GM12873 (cell line): Measurements from ENCODE around the gene NDUFAB1.

Experiments
- TF ChIP-seq, protein P1 (sequence below): IDR thresholded peaks from 2 replicates; pipeline ENCODE4 v1.5.1; 2012; ENCODE audit warnings: low read depth, mild to moderate bottlenecking, moderate library complexity, low read length, control low read depth; ENCODE audit not compliant: insufficient read depth; ENCODE audit errors: missing control alignments

The NDUFAB1 gene

DNA sequence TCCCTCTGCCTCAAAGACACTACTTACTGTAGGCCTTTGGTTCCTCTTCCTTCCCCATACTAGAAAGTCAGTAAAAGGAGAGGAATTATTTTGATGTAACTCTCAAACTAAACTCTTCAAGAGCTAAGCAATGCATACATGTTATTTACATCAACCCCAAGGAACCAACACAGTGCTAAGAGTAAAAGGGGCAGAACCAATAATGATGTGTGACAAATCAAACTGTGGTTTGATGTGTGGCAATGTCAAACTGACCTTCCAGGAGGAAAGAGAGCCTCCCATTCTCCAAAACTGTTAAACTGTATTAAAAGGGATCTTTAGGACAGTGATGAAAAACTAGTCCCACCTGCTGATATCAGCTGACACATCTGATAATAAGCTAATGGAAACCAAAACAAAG, 15.7 kb downstream of the NDUFAB1 start:
- TF ChIP-seq, protein P1, sequence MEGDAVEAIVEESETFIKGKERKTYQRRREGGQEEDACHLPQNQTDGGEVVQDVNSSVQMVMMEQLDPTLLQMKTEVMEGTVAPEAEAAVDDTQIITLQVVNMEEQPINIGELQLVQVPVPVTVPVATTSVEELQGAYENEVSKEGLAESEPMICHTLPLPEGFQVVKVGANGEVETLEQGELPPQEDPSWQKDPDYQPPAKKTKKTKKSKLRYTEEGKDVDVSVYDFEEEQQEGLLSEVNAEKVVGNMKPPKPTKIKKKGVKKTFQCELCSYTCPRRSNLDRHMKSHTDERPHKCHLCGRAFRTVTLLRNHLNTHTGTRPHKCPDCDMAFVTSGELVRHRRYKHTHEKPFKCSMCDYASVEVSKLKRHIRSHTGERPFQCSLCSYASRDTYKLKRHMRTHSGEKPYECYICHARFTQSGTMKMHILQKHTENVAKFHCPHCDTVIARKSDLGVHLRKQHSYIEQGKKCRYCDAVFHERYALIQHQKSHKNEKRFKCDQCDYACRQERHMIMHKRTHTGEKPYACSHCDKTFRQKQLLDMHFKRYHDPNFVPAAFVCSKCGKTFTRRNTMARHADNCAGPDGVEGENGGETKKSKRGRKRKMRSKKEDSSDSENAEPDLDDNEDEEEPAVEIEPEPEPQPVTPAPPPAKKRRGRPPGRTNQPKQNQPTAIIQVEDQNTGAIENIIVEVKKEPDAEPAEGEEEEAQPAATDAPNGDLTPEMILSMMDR = no peak

DNA sequence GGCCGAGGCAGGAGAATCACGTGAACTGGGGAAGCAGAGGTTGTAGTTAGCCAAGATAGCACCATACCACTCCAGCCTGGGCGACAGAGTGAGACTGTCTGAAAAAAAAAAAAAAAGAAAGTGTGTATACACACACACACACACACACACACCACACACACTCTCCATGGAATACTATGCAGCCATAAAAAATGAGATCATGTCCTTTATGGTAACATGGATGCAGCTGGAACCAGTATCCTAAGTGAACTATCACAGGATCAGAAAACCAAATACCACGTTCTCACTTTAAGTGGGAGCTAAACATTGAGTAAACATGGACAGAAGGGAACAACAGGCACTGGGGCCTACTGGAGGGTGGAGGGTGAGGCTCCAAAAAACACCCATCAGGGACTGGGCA, 16.7 kb downstream of the NDUFAB1 start:
- TF ChIP-seq, protein P1 = no peak

DNA sequence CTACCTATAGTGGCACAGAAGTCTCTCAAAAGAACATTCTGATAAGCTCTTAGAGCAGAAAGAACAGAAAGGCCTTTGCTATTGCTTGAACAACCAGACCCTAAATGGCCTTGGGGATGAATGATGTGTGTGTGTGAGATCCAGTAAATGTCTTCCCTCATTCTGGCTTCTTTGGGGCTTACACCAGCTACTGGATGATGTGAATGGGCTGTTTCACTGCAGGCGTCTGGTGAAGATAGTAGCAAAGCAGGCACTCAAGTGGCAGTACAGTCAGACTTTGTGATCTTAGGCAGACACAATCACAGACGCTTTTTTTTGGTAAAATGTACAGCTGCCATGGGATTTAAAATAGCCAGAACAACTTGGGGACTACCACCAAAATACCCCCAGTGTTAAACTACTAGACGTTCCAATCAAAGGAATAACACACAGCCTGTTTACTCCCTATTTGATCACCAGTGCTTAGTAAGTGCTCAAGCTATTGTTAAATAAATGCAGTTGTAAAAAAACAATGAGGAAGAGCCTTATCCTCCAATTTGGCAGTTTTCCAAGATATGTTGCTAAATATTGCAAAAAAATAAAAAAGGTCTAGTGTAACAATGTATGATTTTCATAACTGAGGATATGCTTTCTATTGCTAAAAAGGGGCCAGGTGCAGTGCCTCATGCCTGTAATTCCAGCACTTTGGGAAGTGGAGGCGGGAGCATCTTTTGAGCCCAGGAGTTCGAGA, 17.9 kb downstream of the NDUFAB1 start:
- TF ChIP-seq, protein P1 = no peak

DNA sequence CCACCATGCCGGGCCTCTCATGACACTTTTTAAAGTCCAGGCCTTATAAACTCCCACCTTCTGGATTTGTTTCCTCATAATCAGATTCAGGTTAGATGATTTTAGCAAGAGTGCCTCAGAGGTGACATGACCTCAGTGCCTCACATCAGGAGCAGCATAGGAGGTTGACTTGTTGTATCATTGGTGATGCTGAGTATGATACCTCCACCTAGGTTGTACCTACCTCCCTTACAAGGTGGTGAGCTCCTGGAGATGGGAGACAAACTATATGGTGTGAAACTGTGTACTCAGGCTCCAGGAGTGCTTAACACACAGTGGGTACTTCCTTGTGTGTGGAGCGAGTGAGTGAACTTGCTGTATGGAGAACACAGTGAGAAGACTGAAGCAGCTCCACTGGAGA, 18.6 kb downstream of the NDUFAB1 start:
- TF ChIP-seq, protein P1 = no peak

DNA sequence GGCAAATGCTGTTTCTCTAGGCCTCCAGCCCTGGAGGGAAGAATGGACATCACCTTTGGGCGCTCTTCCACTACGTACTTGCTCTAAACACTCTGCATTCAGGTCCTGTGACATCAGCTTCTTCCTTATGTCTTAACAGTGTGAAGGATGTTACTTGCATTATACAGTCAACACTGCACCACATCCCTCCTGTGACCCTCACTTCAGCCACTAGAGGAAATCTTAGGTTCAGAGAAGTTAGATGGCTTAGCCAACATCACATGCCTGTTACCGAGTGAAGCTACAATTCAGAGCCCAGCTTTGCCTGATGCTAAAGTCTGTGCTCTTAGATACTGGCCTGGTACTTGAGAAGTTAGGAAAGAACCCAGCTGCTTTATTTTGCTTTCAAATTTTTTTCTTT, 20.3 kb downstream of the NDUFAB1 start:
- TF ChIP-seq, protein P1 = no peak

DNA sequence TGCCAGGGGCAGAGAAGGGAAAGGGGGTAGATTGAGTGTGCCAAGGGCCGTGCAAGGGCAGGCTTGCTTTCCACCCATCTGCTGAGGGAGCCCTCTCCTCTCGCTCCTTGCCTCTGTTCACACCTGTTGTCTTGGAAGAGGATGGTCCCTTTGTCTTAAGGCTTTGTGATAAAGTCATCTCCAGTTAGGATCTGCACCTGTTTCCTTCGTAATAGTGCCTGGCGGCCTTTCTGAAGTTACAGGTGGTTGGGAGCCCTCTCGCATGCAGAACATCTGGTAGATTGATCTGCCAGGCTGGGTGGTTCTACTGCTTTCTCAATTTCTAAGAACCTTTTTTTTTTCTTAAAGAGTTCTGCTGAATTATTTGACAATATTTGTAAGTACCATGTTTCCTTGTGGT, 22.3 kb downstream of the NDUFAB1 start:
- TF ChIP-seq, protein P1 = no peak

DNA sequence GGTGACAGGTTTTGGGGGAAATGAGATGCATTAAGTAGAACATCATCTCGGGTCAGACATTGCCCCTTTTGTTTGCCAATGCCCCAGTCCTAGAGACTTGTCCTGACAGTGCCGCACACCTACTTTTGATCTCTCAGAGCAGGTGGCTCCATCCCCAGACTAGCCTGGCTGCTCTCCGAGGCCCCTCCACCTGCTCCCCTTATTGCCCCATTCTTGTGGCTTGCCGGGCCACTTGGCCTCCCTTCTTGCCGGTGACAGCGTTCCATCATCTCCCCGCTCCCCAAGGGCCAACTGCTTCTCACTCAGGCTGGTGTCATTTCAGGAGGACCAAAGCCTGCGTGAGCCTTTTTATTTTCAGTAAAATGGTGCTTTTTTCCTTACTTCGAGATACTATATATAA, 23.7 kb downstream of the NDUFAB1 start:
- TF ChIP-seq, protein P1 = no peak
